Loucy (cell line): Measurements from ENCODE around the gene ATP10D.

Source experiments
- EZH2phosphoT487 ChIP-seq: fragments of 200-600 bp; IDR thresholded peaks from 2 replicates; pipeline ENCODE4 v1.6.1; 2018; ENCODE audit warnings: antibody characterized with exemption, mild to moderate bottlenecking, moderate library complexity, borderline replicate concordance
- TF ChIP-seq, protein P1 (sequence below): fragments of 200-600 bp; sonication (generic); conservative IDR thresholded peaks from 2 replicates; pipeline ENCODE4 v1.5.1; 2014; ENCODE audit warnings: mild to moderate bottlenecking, antibody characterized with exemption, low read length

DNA sequence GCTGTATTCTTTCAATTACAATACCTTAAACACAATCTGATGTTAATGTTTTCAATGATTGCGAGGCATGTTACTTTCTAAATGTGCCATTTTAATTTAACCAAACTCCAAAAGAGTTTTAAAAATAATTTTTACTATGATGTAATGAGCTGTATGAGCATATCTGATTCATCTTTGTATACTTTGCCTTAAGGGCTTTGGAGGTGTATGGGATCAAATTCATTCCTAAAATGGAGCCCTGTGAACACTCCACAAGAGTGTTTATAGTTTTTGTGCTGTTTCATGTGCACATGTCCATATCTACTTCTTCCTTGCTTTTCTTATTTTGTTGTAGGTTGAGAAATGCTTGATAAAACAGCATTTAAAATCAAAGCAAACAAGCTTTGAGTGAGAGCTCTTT is 82.4 kb downstream of the ATP10D start:
- TF ChIP-seq, protein P1, sequence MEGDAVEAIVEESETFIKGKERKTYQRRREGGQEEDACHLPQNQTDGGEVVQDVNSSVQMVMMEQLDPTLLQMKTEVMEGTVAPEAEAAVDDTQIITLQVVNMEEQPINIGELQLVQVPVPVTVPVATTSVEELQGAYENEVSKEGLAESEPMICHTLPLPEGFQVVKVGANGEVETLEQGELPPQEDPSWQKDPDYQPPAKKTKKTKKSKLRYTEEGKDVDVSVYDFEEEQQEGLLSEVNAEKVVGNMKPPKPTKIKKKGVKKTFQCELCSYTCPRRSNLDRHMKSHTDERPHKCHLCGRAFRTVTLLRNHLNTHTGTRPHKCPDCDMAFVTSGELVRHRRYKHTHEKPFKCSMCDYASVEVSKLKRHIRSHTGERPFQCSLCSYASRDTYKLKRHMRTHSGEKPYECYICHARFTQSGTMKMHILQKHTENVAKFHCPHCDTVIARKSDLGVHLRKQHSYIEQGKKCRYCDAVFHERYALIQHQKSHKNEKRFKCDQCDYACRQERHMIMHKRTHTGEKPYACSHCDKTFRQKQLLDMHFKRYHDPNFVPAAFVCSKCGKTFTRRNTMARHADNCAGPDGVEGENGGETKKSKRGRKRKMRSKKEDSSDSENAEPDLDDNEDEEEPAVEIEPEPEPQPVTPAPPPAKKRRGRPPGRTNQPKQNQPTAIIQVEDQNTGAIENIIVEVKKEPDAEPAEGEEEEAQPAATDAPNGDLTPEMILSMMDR: no peak
- no peak for TF ChIP-seq EZH2phosphoT487
